Mesothelial cell of epicardium (in vitro differentiated cells): Measurements from ENCODE around the gene SLC2A10. TPM values are rescaled to one million over a fixed set of nuclear protein-coding genes. Genes with fewer than 3 reads are reported as not detected.

ENCODE experiments used
- DNase-seq, 2 experiments: peaks; one replicate each; pipeline ENCODE4 v3.0.0; 2021; ENCODE audit warnings: low spot score in 2 of 2; ENCODE audit not compliant: unreplicated experiment in 2 of 2
- H3K27ac Mint-ChIP-seq: 2 replicates; pipeline ENCODE4 v1.8.0; 2021; ENCODE audit warnings: mixed read lengths
- H3K27me3 Mint-ChIP-seq: 2 replicates; pipeline ENCODE4 v1.8.0; 2021; ENCODE audit warnings: low read depth, mixed read lengths
- H3K36me3 Mint-ChIP-seq: 2 replicates; pipeline ENCODE4 v1.8.0; 2021; ENCODE audit warnings: mixed read lengths
- H3K4me1 Mint-ChIP-seq: 2 replicates; pipeline ENCODE4 v1.8.0; 2021; ENCODE audit warnings: mixed read lengths
- H3K4me3 Mint-ChIP-seq: 2 replicates; pipeline ENCODE4 v1.8.0; 2021; ENCODE audit warnings: mild to moderate bottlenecking, moderate library complexity, mixed read lengths
- H3K9me3 Mint-ChIP-seq: 2 replicates; pipeline ENCODE4 v1.8.0; 2021; ENCODE audit warnings: mixed read lengths
- CTCF ChIP-seq: fragments of 200-600 bp; sonication (generic); IDR thresholded peaks from one replicate; pipeline ENCODE4 v1.5.0; 2021; ENCODE audit warnings: antibody characterized with exemption; ENCODE audit not compliant: unreplicated experiment
- total RNA-seq: library from RNA; stranded (reverse); gene quantifications from 3 replicates; pipeline ENCODE4 v1.2.1, GENCODE V29; 2021

The SLC2A10 gene
- total RNA-seq, 1 donor from 2014 or later: 21.7 TPM

GRCh38 chr20:46666306-46666705, 43.1 kb upstream of the SLC2A10 start:
- no peak for TF ChIP-seq CTCF
- Mint-ChIP-seq H3K9me3 (peaks cover 20% of the 10 kb centered on the region), H3K27me3 (no peaks in the 10 kb centered on the region), H3K36me3 (peaks cover 38% of the 10 kb centered on the region), H3K4me3 (no peak overlapping the region), H3K27ac (no peak overlapping the region), H3K4me1 (no peaks in the 10 kb centered on the region)
- no peak for DNase-seq

GRCh38 chr20:46666818-46667515, 42.5 kb upstream of the SLC2A10 start:
- no peak for TF ChIP-seq CTCF
- Mint-ChIP-seq H3K36me3 (peaks cover 34% of the 10 kb centered on the region), H3K4me3 (no peak overlapping the region), H3K9me3 (peaks cover 21% of the 10 kb centered on the region), H3K4me1 (no peaks in the 10 kb centered on the region), H3K27ac (no peak overlapping the region), H3K27me3 (no peaks in the 10 kb centered on the region)
- DNase-seq: no peak

GRCh38 chr20:46670228-46670584, 39.2 kb upstream of the SLC2A10 start:
- DNase-seq: no peak
- peaks cover 18% of the 10 kb centered on the region for H3K9me3 Mint-ChIP-seq
- H3K36me3 Mint-ChIP-seq: peaks cover 30% of the 10 kb centered on the region
- TF ChIP-seq CTCF: no peak
- no peak overlapping the region for H3K27ac Mint-ChIP-seq
- no peak overlapping the region for H3K4me3 Mint-ChIP-seq
- no peaks in the 10 kb centered on the region for H3K27me3 Mint-ChIP-seq
- H3K4me1 Mint-ChIP-seq: no peaks in the 10 kb centered on the region

GRCh38 chr20:46670585-46671584, 38.6 kb upstream of the SLC2A10 start:
- Mint-ChIP-seq H3K4me1 (no peaks in the 10 kb centered on the region), H3K27ac (no peak overlapping the region), H3K9me3 (peaks cover 18% of the 10 kb centered on the region), H3K4me3 (no peak overlapping the region), H3K27me3 (no peaks in the 10 kb centered on the region), H3K36me3 (peaks cover 30% of the 10 kb centered on the region)
- no peak for DNase-seq
- no peak for TF ChIP-seq CTCF

GRCh38 chr20:46671866-46672542, 37.4 kb upstream of the SLC2A10 start:
- TF ChIP-seq CTCF: no peak
- Mint-ChIP-seq H3K4me3 (no peak overlapping the region), H3K4me1 (no peaks in the 10 kb centered on the region), H3K36me3 (peaks cover 30% of the 10 kb centered on the region), H3K27me3 (no peaks in the 10 kb centered on the region), H3K27ac (no peak overlapping the region), H3K9me3 (peaks cover 18% of the 10 kb centered on the region)
- no peak for DNase-seq
